Measurements from ENCODE around the gene MB. TPM values are rescaled to one million over a fixed set of nuclear protein-coding genes. Genes with fewer than 3 reads are reported as not detected.

Gene MB
- total RNA-seq, 1 experiment from 2014 or later = not detected

GRCh38 chr22:35567351-35568141 lies 49.6 kb downstream of the MB start:
- Mint-ChIP-seq H3K27me3 (ENCODE audit: unreplicated experiment) (peaks cover 85% of the 10 kb centered on the region), H3K4me3 (ENCODE audit: low read depth, unreplicated experiment) (no peak overlapping the region), H3K4me1 (ENCODE audit: low read depth, unreplicated experiment) (peaks cover 26% of the 10 kb centered on the region), H3K27ac (ENCODE audit: unreplicated experiment) (no peak overlapping the region), H3K9me3 (ENCODE audit: low read depth, unreplicated experiment) (no peaks in the 10 kb centered on the region), H3K36me3 (ENCODE audit: insufficient read depth, unreplicated experiment) (no peaks in the 10 kb centered on the region)
- intact Hi-C loops (cut with micrococcal nuclease; ENCODE audit: unreplicated experiment) = no loop called here
- no peak for TF ChIP-seq CTCF (IDR thresholded peaks at IDR 0.05; ENCODE audit: unreplicated experiment)
- no peak for DNase-seq
- no TSS peak for BruUV-seq (replicated peaks)
- CTCF ChIA-PET = no interaction called here

GRCh38 chr22:35564975-35565867 lies 51.9 kb downstream of the MB start:
- CTCF ChIA-PET = no interaction called here
- intact Hi-C loops (cut with micrococcal nuclease; ENCODE audit: unreplicated experiment) = no loop called here
- Mint-ChIP-seq H3K9me3 (ENCODE audit: low read depth, unreplicated experiment) (no peaks in the 10 kb centered on the region), H3K27ac (ENCODE audit: unreplicated experiment) (no peak overlapping the region), H3K4me1 (ENCODE audit: low read depth, unreplicated experiment) (peaks cover 39% of the 10 kb centered on the region), H3K4me3 (ENCODE audit: low read depth, unreplicated experiment) (no peak overlapping the region), H3K36me3 (ENCODE audit: insufficient read depth, unreplicated experiment) (peaks cover 8% of the 10 kb centered on the region), H3K27me3 (ENCODE audit: unreplicated experiment) (peaks cover 91% of the 10 kb centered on the region)
- BruUV-seq (replicated peaks) = no TSS peak
- TF ChIP-seq CTCF (IDR thresholded peaks at IDR 0.05; ENCODE audit: unreplicated experiment) = no peak
- no peak for DNase-seq

GRCh38 chr22:35563211-35563610 lies 53.9 kb downstream of the MB start:
- H3K4me1 Mint-ChIP-seq (ENCODE audit: low read depth, unreplicated experiment) = peaks cover 22% of the 10 kb centered on the region
- CTCF ChIA-PET = no interaction called here
- no peak for DNase-seq

More at GRCh38 chr22:35563211-35563610, 53.9 kb downstream of the MB start:
- TF ChIP-seq CTCF (IDR thresholded peaks at IDR 0.05; ENCODE audit: unreplicated experiment) = no peak
- intact Hi-C loops (cut with micrococcal nuclease; ENCODE audit: unreplicated experiment) = no loop called here
- BruUV-seq (replicated peaks) = no TSS peak
- Mint-ChIP-seq H3K9me3 (ENCODE audit: low read depth, unreplicated experiment) (no peaks in the 10 kb centered on the region), H3K36me3 (ENCODE audit: insufficient read depth, unreplicated experiment) (peaks cover 8% of the 10 kb centered on the region), H3K27ac (ENCODE audit: unreplicated experiment) (no peak overlapping the region), H3K4me3 (ENCODE audit: low read depth, unreplicated experiment) (no peak overlapping the region), H3K27me3 (ENCODE audit: unreplicated experiment) (peaks cover 84% of the 10 kb centered on the region)

Measured in Calu3 (cell line).